ENCODE data around the gene PDE7B. TPM values are rescaled to one million over a fixed set of nuclear protein-coding genes. Genes with fewer than 3 reads are reported as not detected.

Gene PDE7B
- total and polyA plus RNA-seq, 4 experiments from 2014 or later, result 0.06 to 0.94 (median 0.28) TPM

DNA sequence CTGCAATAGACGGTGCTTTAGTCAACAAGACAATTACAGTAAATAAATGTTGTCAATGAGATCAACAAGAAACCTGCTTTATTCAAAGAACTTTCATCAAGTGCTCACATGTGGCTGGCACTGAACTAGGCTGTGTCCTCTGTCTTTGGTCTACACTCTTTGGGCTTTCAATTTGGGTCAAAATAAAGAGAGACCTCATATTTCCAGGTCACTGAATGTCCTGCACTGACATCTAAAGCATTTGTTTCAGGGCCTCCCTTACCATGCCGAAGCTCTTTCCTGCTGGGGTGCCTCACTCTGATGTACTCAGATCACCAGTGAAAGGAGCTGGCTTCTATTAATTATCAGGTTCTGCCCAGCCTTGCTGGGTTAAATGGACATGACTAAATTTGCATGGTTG is 32.0 kb downstream of the PDE7B start:
- POLR2A ChIA-PET (ENCODE audit: partially characterized antibody), result interaction anchor here (0.7 kb wide), 1 partner anchor 13 kb away, joined by 3 read pairs; no protein-coding TSS in a partner anchor
- CTCF ChIA-PET (ENCODE audit: partially characterized antibody), result interaction anchor here (0.8 to 2.4 kb wide), 3 partner anchors 9 to 29 kb away, joined by 3 to 12 read pairs (median 4); no protein-coding TSS in a partner anchor
- Histone ChIP-seq H3K27ac (ENCODE audit: low read depth, low read length) (no peak overlapping the region), H3K36me3 (ENCODE audit: insufficient read depth, low read length) (no peaks in the 10 kb centered on the region), H3K4me3 (ENCODE audit: low read length in 2 of 2) (no peak overlapping the region), H3K27me3 (ENCODE audit: insufficient read depth, low read length) (no peaks in the 10 kb centered on the region), H3K4me1 (ENCODE audit: insufficient read depth, low read length) (peaks cover 35% of the 10 kb centered on the region), H3K9me3 (ENCODE audit: control insufficient read depth in 1 of 2, low read length in 2 of 2) (no peaks in the 10 kb centered on the region)
- Mint-ChIP-seq H3K36me3 (no peaks in the 10 kb centered on the region), H3K9me3 (no peaks in the 10 kb centered on the region), H3K4me3 (no peak overlapping the region), H3K4me1 (peaks cover 22 to 41% (median 33%) of the 10 kb centered on the region in 4 donors), H3K27me3 (no peaks in the 10 kb centered on the region), H3K27ac (peak overlapping the region in 1 of 7 donors; percentile 22)
- intact Hi-C loops (cut with micrococcal nuclease), result no loop called here
- DNase-seq, result no peak

DNA sequence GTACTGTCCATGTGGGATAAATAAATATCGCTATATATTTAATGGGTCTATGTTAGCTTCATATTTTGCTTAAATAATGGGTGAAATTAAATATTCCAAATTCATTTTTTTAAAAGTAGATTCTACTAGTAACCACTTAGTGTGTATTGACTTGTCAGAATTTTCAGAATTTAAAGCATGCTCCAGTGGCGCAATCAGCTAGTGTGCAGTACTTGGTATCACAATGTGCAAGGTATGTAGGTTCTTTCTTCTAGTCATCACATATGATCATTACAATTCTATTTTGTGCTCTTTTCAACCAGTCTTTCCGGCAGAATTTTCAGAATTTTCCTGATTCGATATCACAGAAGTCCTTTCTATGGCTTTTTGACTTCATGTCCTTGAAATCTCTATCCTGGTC is 32.6 kb downstream of the PDE7B start:
- POLR2A ChIA-PET (ENCODE audit: partially characterized antibody), result no interaction called here
- H3K9me3 Mint-ChIP-seq, result no peaks in the 10 kb centered on the region
- H3K27ac ChIP-seq (ENCODE audit: low read depth, low read length), result no peak overlapping the region
- peak overlapping the region in 1 of 7 donors; percentile 33 for H3K27ac Mint-ChIP-seq
- H3K4me3 ChIP-seq (ENCODE audit: low read length in 2 of 2), result no peak overlapping the region
- H3K27me3 Mint-ChIP-seq, result no peaks in the 10 kb centered on the region
- DNase-seq, result no peak
- intact Hi-C loops (cut with micrococcal nuclease), result no loop called here
- no peaks in the 10 kb centered on the region for H3K9me3 ChIP-seq (ENCODE audit: control insufficient read depth in 1 of 2, low read length in 2 of 2)
- no peaks in the 10 kb centered on the region for H3K27me3 ChIP-seq (ENCODE audit: insufficient read depth, low read length)
- H3K4me1 ChIP-seq (ENCODE audit: insufficient read depth, low read length), result peaks cover 34% of the 10 kb centered on the region
- CTCF ChIA-PET (ENCODE audit: partially characterized antibody), result interaction anchor here (0.8 to 2.4 kb wide), 3 partner anchors 8 to 30 kb away, joined by 3 to 12 read pairs (median 4); no protein-coding TSS in a partner anchor
- no peak overlapping the region for H3K4me3 Mint-ChIP-seq
- H3K36me3 Mint-ChIP-seq, result no peaks in the 10 kb centered on the region
- peaks cover 22 to 41% (median 33%) of the 10 kb centered on the region in 4 donors for H3K4me1 Mint-ChIP-seq
- H3K36me3 ChIP-seq (ENCODE audit: insufficient read depth, low read length), result no peaks in the 10 kb centered on the region

DNA sequence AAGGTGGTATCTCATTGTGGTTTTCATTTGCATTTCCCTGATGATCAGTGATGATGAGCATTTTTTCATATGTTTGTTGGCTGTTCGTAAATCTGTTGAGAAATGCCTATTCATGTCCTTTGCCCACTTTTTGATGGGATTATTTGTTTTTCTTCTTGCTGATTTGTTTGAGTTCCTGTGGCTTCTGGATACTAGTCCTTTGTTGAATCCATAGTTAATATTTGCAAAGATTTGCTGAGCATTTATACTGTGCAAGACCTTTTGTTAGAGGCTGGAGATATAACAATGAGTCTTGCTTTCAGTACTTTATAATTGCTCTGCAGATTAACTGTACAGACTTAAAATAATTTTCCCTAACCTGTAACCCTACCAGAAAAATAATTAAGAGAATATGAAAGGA is 35.6 kb downstream of the PDE7B start:
- H3K27ac ChIP-seq (ENCODE audit: low read depth, low read length), result no peak overlapping the region
- intact Hi-C loops (cut with micrococcal nuclease), result no loop called here
- no peaks in the 10 kb centered on the region for H3K36me3 ChIP-seq (ENCODE audit: insufficient read depth, low read length)
- Mint-ChIP-seq H3K9me3 (no peaks in the 10 kb centered on the region), H3K4me1 (peaks cover 7 to 13% (median 9%) of the 10 kb centered on the region in 4 donors), H3K36me3 (no peaks in the 10 kb centered on the region), H3K27me3 (no peaks in the 10 kb centered on the region), H3K4me3 (no peak overlapping the region), H3K27ac (no peak overlapping the region)
- no peaks in the 10 kb centered on the region for H3K9me3 ChIP-seq (ENCODE audit: control insufficient read depth in 1 of 2, low read length in 2 of 2)
- no peak for DNase-seq
- CTCF ChIA-PET (ENCODE audit: partially characterized antibody), result interaction anchor here (2.0 kb wide), 1 partner anchor 23 kb away, joined by 7 read pairs; no protein-coding TSS in a partner anchor
- H3K4me1 ChIP-seq (ENCODE audit: insufficient read depth, low read length), result peaks cover 9% of the 10 kb centered on the region
- no peak overlapping the region for H3K4me3 ChIP-seq (ENCODE audit: low read length in 2 of 2)
- POLR2A ChIA-PET (ENCODE audit: partially characterized antibody), result no interaction called here
- no peaks in the 10 kb centered on the region for H3K27me3 ChIP-seq (ENCODE audit: insufficient read depth, low read length)

DNA sequence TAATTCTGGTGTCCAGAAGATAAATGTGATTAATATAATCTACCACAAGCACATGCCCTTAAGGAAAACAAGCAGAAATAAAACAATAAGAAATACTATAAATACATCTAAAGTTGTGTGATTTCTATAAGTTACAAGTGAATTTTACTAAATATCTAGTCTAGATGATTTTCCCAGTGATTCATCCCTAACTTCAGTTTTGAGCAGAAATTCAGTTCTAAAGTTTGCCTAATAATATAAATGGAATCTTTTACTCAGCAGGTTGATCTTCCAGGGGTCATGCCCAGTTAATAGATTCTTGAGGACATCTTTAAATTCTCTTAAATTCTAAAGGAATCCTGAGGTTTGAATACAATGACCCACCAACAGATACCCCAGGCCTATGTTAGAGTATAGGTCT is 37.3 kb downstream of the PDE7B start:
- CTCF ChIA-PET (ENCODE audit: partially characterized antibody), result interaction anchor here (1.5 kb wide), 1 partner anchor 21 kb away, joined by 3 read pairs; no protein-coding TSS in a partner anchor
- Mint-ChIP-seq H3K36me3 (no peaks in the 10 kb centered on the region), H3K27ac (no peak overlapping the region), H3K4me3 (no peak overlapping the region), H3K9me3 (no peaks in the 10 kb centered on the region), H3K27me3 (no peaks in the 10 kb centered on the region), H3K4me1 (no peaks in the 10 kb centered on the region)
- DNase-seq, result no peak
- H3K9me3 ChIP-seq (ENCODE audit: control insufficient read depth in 1 of 2, low read length in 2 of 2), result no peaks in the 10 kb centered on the region
- no peak overlapping the region for H3K4me3 ChIP-seq (ENCODE audit: low read length in 2 of 2)
- intact Hi-C loops (cut with micrococcal nuclease), result no loop called here
- H3K36me3 ChIP-seq (ENCODE audit: insufficient read depth, low read length), result no peaks in the 10 kb centered on the region
- POLR2A ChIA-PET (ENCODE audit: partially characterized antibody), result no interaction called here
- H3K27ac ChIP-seq (ENCODE audit: low read depth, low read length), result no peak overlapping the region
- no peaks in the 10 kb centered on the region for H3K4me1 ChIP-seq (ENCODE audit: insufficient read depth, low read length)
- H3K27me3 ChIP-seq (ENCODE audit: insufficient read depth, low read length), result no peaks in the 10 kb centered on the region

DNA sequence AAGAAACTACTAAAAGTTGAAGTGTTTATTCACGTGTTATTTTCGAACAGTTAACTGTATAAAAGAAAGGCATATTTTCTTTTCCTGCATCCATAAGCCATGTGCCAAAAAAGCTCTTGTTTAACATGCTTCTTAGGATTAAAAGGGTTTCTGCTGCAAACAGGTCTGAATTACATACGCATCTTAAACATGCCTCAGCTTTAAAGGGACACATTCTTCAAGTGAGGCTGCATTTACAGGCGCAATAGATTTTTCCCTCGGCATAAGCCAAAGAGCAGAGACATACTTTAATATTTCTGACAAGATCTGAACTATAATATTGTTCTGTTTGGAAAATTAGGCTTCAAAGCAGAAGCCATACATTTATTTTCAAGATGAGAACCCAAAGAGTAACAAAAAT is 39.4 kb downstream of the PDE7B start:
- POLR2A ChIA-PET (ENCODE audit: partially characterized antibody), result interaction anchor here (1.7 kb wide), 1 partner anchor 10 kb away, joined by 3 read pairs; no protein-coding TSS in a partner anchor

DNA sequence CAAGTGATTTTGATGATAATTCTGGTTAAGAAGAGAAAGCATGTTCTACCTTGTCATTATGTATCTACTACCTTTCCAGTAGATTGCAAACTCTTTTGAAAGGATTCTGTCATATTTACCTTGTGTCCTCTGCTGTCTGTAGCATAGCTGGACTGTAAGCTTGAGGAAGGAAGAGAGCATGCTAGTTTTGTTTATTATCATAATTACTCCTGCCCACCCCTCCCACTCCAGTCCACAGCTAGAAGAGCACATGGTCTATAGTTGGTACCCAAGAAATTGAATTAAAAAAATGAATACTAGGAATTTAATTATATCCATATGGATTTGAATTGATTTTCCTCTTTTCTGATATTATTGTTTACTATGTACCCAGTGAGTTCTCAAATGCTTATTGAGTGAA is 40.2 kb downstream of the PDE7B start:
- Mint-ChIP-seq H3K27ac (no peak overlapping the region), H3K9me3 (peaks cover 0 to under 1% (median 0%) of the 10 kb centered on the region in 8 donors), H3K4me3 (no peak overlapping the region), H3K36me3 (no peaks in the 10 kb centered on the region), H3K4me1 (peaks cover 0 to 2% (median under 1%) of the 10 kb centered on the region in 4 donors), H3K27me3 (peaks cover 0 to 1% of the 10 kb centered on the region in 2 donors)
- H3K27ac ChIP-seq (ENCODE audit: low read depth, low read length), result no peak overlapping the region
- CTCF ChIA-PET (ENCODE audit: partially characterized antibody), result interaction anchor here (1.2 to 1.9 kb wide), 2 partner anchors 8 to 18 kb away, joined by 4 to 9 read pairs; no protein-coding TSS in a partner anchor
- H3K36me3 ChIP-seq (ENCODE audit: insufficient read depth, low read length), result no peaks in the 10 kb centered on the region
- no peak overlapping the region for H3K4me3 ChIP-seq (ENCODE audit: low read length in 2 of 2)
- POLR2A ChIA-PET (ENCODE audit: partially characterized antibody), result no interaction called here
- intact Hi-C loops (cut with micrococcal nuclease), result no loop called here
- no peaks in the 10 kb centered on the region for H3K9me3 ChIP-seq (ENCODE audit: control insufficient read depth in 1 of 2, low read length in 2 of 2)
- no peaks in the 10 kb centered on the region for H3K27me3 ChIP-seq (ENCODE audit: insufficient read depth, low read length)
- no peak for DNase-seq
- no peaks in the 10 kb centered on the region for H3K4me1 ChIP-seq (ENCODE audit: insufficient read depth, low read length)

More for the DNA sequence above, 39.4 kb downstream of the PDE7B start:
- H3K4me3 ChIP-seq (ENCODE audit: low read length in 2 of 2), result no peak overlapping the region
- no peaks in the 10 kb centered on the region for H3K4me1 Mint-ChIP-seq
- no peaks in the 10 kb centered on the region for H3K4me1 ChIP-seq (ENCODE audit: insufficient read depth, low read length)
- H3K36me3 ChIP-seq (ENCODE audit: insufficient read depth, low read length), result no peaks in the 10 kb centered on the region
- no peaks in the 10 kb centered on the region for H3K9me3 Mint-ChIP-seq
- no peak overlapping the region for H3K4me3 Mint-ChIP-seq
- no peak for DNase-seq
- intact Hi-C loops (cut with micrococcal nuclease), result no loop called here
- H3K27ac Mint-ChIP-seq, result no peak overlapping the region
- H3K27me3 Mint-ChIP-seq, result peaks cover 0 to 1% of the 10 kb centered on the region in 2 donors
- H3K27ac ChIP-seq (ENCODE audit: low read depth, low read length), result no peak overlapping the region
- no peaks in the 10 kb centered on the region for H3K36me3 Mint-ChIP-seq
- H3K27me3 ChIP-seq (ENCODE audit: insufficient read depth, low read length), result no peaks in the 10 kb centered on the region
- CTCF ChIA-PET (ENCODE audit: partially characterized antibody), result no interaction called here
- no peaks in the 10 kb centered on the region for H3K9me3 ChIP-seq (ENCODE audit: control insufficient read depth in 1 of 2, low read length in 2 of 2)

DNA sequence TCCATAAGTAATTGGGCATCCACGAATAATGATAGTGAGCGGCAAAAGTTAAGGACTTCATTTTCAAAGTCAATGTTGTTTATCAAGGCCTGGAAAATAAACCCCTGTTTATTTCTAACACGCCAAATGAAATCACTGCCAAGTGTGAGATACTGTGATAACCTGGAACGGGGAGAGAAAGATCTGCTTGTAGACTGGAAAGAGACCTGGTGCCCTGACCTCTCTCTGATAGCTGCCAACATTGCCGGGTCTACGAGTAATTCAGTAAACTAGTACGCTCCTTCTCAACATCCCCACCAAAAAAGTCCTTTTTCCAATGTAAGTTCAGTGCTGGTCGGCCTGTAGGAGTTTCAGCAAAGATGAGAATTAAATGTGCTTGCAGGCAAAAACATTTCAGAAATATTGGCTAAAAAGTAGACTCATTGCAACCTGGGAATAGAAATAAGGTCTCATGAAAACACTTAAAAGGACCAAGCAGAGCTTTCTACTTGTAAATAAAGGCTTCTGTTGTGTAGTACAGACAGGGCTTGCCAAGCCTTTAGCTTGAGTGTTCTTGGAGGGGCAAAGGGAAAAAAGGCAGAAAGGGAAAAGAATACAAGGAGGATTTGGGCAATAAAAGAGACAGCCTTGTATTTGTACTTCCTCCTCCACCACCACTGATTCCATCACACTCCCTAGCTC is 43.9 kb downstream of the PDE7B start:
- ChIA-PET CTCF (ENCODE audit: partially characterized antibody) (interaction anchor here (1.5 kb wide), 1 partner anchor 14 kb away, joined by 8 read pairs; no protein-coding TSS in a partner anchor), POLR2A (ENCODE audit: partially characterized antibody) (interaction anchor here (0.5 kb wide), 1 partner anchor 89 kb away, joined by 3 read pairs; no protein-coding TSS in a partner anchor)
- H3K27me3 Mint-ChIP-seq, result peaks cover 0 to 1% of the 10 kb centered on the region in 2 donors
- Histone ChIP-seq H3K27ac (ENCODE audit: low read depth, low read length) (no peak overlapping the region), H3K27me3 (ENCODE audit: insufficient read depth, low read length) (no peaks in the 10 kb centered on the region), H3K9me3 (ENCODE audit: control insufficient read depth in 1 of 2, low read length in 2 of 2) (no peaks in the 10 kb centered on the region), H3K4me3 (ENCODE audit: low read length in 2 of 2) (no peak overlapping the region), H3K4me1 (ENCODE audit: insufficient read depth, low read length) (no peaks in the 10 kb centered on the region), H3K36me3 (ENCODE audit: insufficient read depth, low read length) (no peaks in the 10 kb centered on the region)
- H3K4me3 Mint-ChIP-seq, result no peak overlapping the region
- intact Hi-C loops (cut with micrococcal nuclease), result no loop called here
- H3K27ac Mint-ChIP-seq, result no peak overlapping the region
- no peak for DNase-seq
- peaks cover 0 to 7% (median 5%) of the 10 kb centered on the region in 4 donors for H3K4me1 Mint-ChIP-seq
- H3K9me3 Mint-ChIP-seq, result peaks cover 0 to 2% (median 0%) of the 10 kb centered on the region in 8 donors
- no peaks in the 10 kb centered on the region for H3K36me3 Mint-ChIP-seq
